ENCODE measurements around the gene CAMK2D.

Gene CAMK2D

GRCh38 chr4:113563691-113564378 lies 197.7 kb downstream of the CAMK2D start:
- H3K4me3 ChIP-seq (ENCODE audit: low read length in 2 of 2): no peak overlapping the region
- H2AFZ ChIP-seq (ENCODE audit: low read length): no peak overlapping the region
- H2BK120ac ChIP-seq (ENCODE audit: low read depth, low read length): no peak overlapping the region
- H3K27me3 ChIP-seq (ENCODE audit: control insufficient read depth in 3 of 3, insufficient read depth in 3 of 3, low read depth in 1 of 3, low read length in 3 of 3): no peaks in the 10 kb centered on the region
- no peaks in the 10 kb centered on the region for H3K79me1 ChIP-seq (ENCODE audit: low read depth, low read length)
- H3K18ac ChIP-seq (ENCODE audit: low read length): no peak overlapping the region
- no peak overlapping the region for H2BK5ac ChIP-seq (ENCODE audit: low read length)
- no peak overlapping the region for H2AK5ac ChIP-seq (ENCODE audit: low read depth, low read length)
- no peak overlapping the region for H4K91ac ChIP-seq (ENCODE audit: low read depth, low read length, poor library complexity)
- no peak overlapping the region for H3K9ac ChIP-seq (ENCODE audit: low read depth, low read length, poor library complexity)
- H2BK12ac ChIP-seq (ENCODE audit: low read length): no peak overlapping the region
- DNase-seq (ENCODE audit: low spot score): no peak
- H2BK15ac ChIP-seq (ENCODE audit: low read length): no peak overlapping the region
- no peak overlapping the region for H4K8ac ChIP-seq (ENCODE audit: low read depth, low read length)
- no peaks in the 10 kb centered on the region for H3K9me3 ChIP-seq (replicated peaks in 1 of 2; ENCODE audit: control insufficient read depth in 2 of 2, insufficient read depth in 1 of 2, low read depth in 1 of 2, low read length in 2 of 2)
- H3K27ac ChIP-seq (replicated peaks; ENCODE audit: low read length): no peak overlapping the region
- WGBS, 2 donors (ENCODE audit: extremely low coverage in 2 of 2, insufficient read length in 2 of 2, insufficient replicate concordance in 1 of 2): no CpG with 5 or more reads among the region's 5 CpGs
- H3K36me3 ChIP-seq (replicated peaks in 1 of 2; ENCODE audit: control insufficient read depth in 2 of 2, insufficient read depth in 2 of 2, low read length in 2 of 2): no peaks in the 10 kb centered on the region
- H3K4me2 ChIP-seq (ENCODE audit: insufficient read depth, low read length, poor library complexity, severe bottlenecking): no peak overlapping the region
- H3K23ac ChIP-seq (ENCODE audit: low read depth, low read length, poor library complexity): no peak overlapping the region
- H3K4ac ChIP-seq (ENCODE audit: low read length): no peak overlapping the region
- no peaks in the 10 kb centered on the region for H3K4me1 ChIP-seq (ENCODE audit: control insufficient read depth in 2 of 2, insufficient read depth in 1 of 2, low read depth in 1 of 2, low read length in 2 of 2)
- H3K14ac ChIP-seq (ENCODE audit: low read length): no peak overlapping the region

GRCh38 chr4:113561758-113562157 lies 199.8 kb downstream of the CAMK2D start:
- Histone ChIP-seq H2BK120ac (ENCODE audit: low read depth, low read length) (no peak overlapping the region), H4K8ac (ENCODE audit: low read depth, low read length) (no peak overlapping the region), H3K18ac (ENCODE audit: low read length) (no peak overlapping the region), H3K4ac (ENCODE audit: low read length) (no peak overlapping the region), H3K27me3 (ENCODE audit: control insufficient read depth in 3 of 3, insufficient read depth in 3 of 3, low read depth in 1 of 3, low read length in 3 of 3) (no peaks in the 10 kb centered on the region), H3K14ac (ENCODE audit: low read length) (no peak overlapping the region), H3K36me3 (replicated peaks in 1 of 2; ENCODE audit: control insufficient read depth in 2 of 2, insufficient read depth in 2 of 2, low read length in 2 of 2) (no peaks in the 10 kb centered on the region), H3K4me2 (ENCODE audit: insufficient read depth, low read length, poor library complexity, severe bottlenecking) (no peak overlapping the region), H4K91ac (ENCODE audit: low read depth, low read length, poor library complexity) (no peak overlapping the region), H3K9ac (ENCODE audit: low read depth, low read length, poor library complexity) (no peak overlapping the region), H2AK5ac (ENCODE audit: low read depth, low read length) (no peak overlapping the region), H2BK15ac (ENCODE audit: low read length) (no peak overlapping the region), H2BK5ac (ENCODE audit: low read length) (no peak overlapping the region), H3K79me1 (ENCODE audit: low read depth, low read length) (no peaks in the 10 kb centered on the region), H3K27ac (replicated peaks; ENCODE audit: low read length) (no peak overlapping the region), H3K23ac (ENCODE audit: low read depth, low read length, poor library complexity) (no peak overlapping the region), H3K4me3 (ENCODE audit: low read length in 2 of 2) (no peak overlapping the region), H3K4me1 (ENCODE audit: control insufficient read depth in 2 of 2, insufficient read depth in 1 of 2, low read depth in 1 of 2, low read length in 2 of 2) (no peaks in the 10 kb centered on the region), H2BK12ac (ENCODE audit: low read length) (no peak overlapping the region), H3K9me3 (replicated peaks in 1 of 2; ENCODE audit: control insufficient read depth in 2 of 2, insufficient read depth in 1 of 2, low read depth in 1 of 2, low read length in 2 of 2) (no peaks in the 10 kb centered on the region), H2AFZ (ENCODE audit: low read length) (no peak overlapping the region)
- no peak for DNase-seq (ENCODE audit: low spot score)
- no CpG with 5 or more reads among the region's 2 CpGs for WGBS, 2 donors (ENCODE audit: extremely low coverage in 2 of 2, insufficient read length in 2 of 2, insufficient replicate concordance in 1 of 2)

GRCh38 chr4:113561092-113561491 lies 200.4 kb downstream of the CAMK2D start:
- no peak overlapping the region for H3K4me3 ChIP-seq (ENCODE audit: low read length in 2 of 2)
- H3K23ac ChIP-seq (ENCODE audit: low read depth, low read length, poor library complexity): no peak overlapping the region
- no peaks in the 10 kb centered on the region for H3K79me1 ChIP-seq (ENCODE audit: low read depth, low read length)
- no peak overlapping the region for H2AFZ ChIP-seq (ENCODE audit: low read length)
- no peak overlapping the region for H4K91ac ChIP-seq (ENCODE audit: low read depth, low read length, poor library complexity)
- no peak overlapping the region for H3K27ac ChIP-seq (replicated peaks; ENCODE audit: low read length)
- H3K4ac ChIP-seq (ENCODE audit: low read length): no peak overlapping the region
- H2BK5ac ChIP-seq (ENCODE audit: low read length): no peak overlapping the region
- no peak overlapping the region for H3K9ac ChIP-seq (ENCODE audit: low read depth, low read length, poor library complexity)
- no peaks in the 10 kb centered on the region for H3K27me3 ChIP-seq (ENCODE audit: control insufficient read depth in 3 of 3, insufficient read depth in 3 of 3, low read depth in 1 of 3, low read length in 3 of 3)
- no peak overlapping the region for H4K8ac ChIP-seq (ENCODE audit: low read depth, low read length)
- H2AK5ac ChIP-seq (ENCODE audit: low read depth, low read length): no peak overlapping the region
- no peaks in the 10 kb centered on the region for H3K9me3 ChIP-seq (replicated peaks in 1 of 2; ENCODE audit: control insufficient read depth in 2 of 2, insufficient read depth in 1 of 2, low read depth in 1 of 2, low read length in 2 of 2)
- no peak overlapping the region for H3K4me2 ChIP-seq (ENCODE audit: insufficient read depth, low read length, poor library complexity, severe bottlenecking)
- no peak overlapping the region for H3K14ac ChIP-seq (ENCODE audit: low read length)
- no peaks in the 10 kb centered on the region for H3K36me3 ChIP-seq (replicated peaks in 1 of 2; ENCODE audit: control insufficient read depth in 2 of 2, insufficient read depth in 2 of 2, low read length in 2 of 2)
- DNase-seq (ENCODE audit: low spot score): no peak
- no peak overlapping the region for H3K18ac ChIP-seq (ENCODE audit: low read length)
- no peak overlapping the region for H2BK120ac ChIP-seq (ENCODE audit: low read depth, low read length)
- H2BK15ac ChIP-seq (ENCODE audit: low read length): no peak overlapping the region
- H2BK12ac ChIP-seq (ENCODE audit: low read length): no peak overlapping the region
- no peaks in the 10 kb centered on the region for H3K4me1 ChIP-seq (ENCODE audit: control insufficient read depth in 2 of 2, insufficient read depth in 1 of 2, low read depth in 1 of 2, low read length in 2 of 2)
- no CpG with 5 or more reads among the region's 2 CpGs for WGBS, 2 donors (ENCODE audit: extremely low coverage in 2 of 2, insufficient read length in 2 of 2, insufficient replicate concordance in 1 of 2)

- H3K18ac ChIP-seq (ENCODE audit: low read length): no peak overlapping the region
- no peak overlapping the region for H2AK5ac ChIP-seq (ENCODE audit: low read depth, low read length)
- H3K4me2 ChIP-seq (ENCODE audit: insufficient read depth, low read length, poor library complexity, severe bottlenecking): no peak overlapping the region
- H2BK15ac ChIP-seq (ENCODE audit: low read length): no peak overlapping the region
- H2AFZ ChIP-seq (ENCODE audit: low read length): no peak overlapping the region
- H4K8ac ChIP-seq (ENCODE audit: low read depth, low read length): no peak overlapping the region
- no peaks in the 10 kb centered on the region for H3K4me1 ChIP-seq (ENCODE audit: control insufficient read depth in 2 of 2, insufficient read depth in 1 of 2, low read depth in 1 of 2, low read length in 2 of 2)
- H3K27ac ChIP-seq (replicated peaks; ENCODE audit: low read length): no peak overlapping the region
- H2BK5ac ChIP-seq (ENCODE audit: low read length): no peak overlapping the region
- H3K4ac ChIP-seq (ENCODE audit: low read length): no peak overlapping the region
- no peak overlapping the region for H3K4me3 ChIP-seq (ENCODE audit: low read length in 2 of 2)
- H3K36me3 ChIP-seq (replicated peaks in 1 of 2; ENCODE audit: control insufficient read depth in 2 of 2, insufficient read depth in 2 of 2, low read length in 2 of 2): no peaks in the 10 kb centered on the region
- H3K14ac ChIP-seq (ENCODE audit: low read length): no peak overlapping the region
- no peaks in the 10 kb centered on the region for H3K27me3 ChIP-seq (ENCODE audit: control insufficient read depth in 3 of 3, insufficient read depth in 3 of 3, low read depth in 1 of 3, low read length in 3 of 3)
- no peak overlapping the region for H3K23ac ChIP-seq (ENCODE audit: low read depth, low read length, poor library complexity)
- no peak overlapping the region for H2BK120ac ChIP-seq (ENCODE audit: low read depth, low read length)
- no peak for DNase-seq (ENCODE audit: low spot score)
- H3K9ac ChIP-seq (ENCODE audit: low read depth, low read length, poor library complexity): no peak overlapping the region
- H3K9me3 ChIP-seq (replicated peaks in 1 of 2; ENCODE audit: control insufficient read depth in 2 of 2, insufficient read depth in 1 of 2, low read depth in 1 of 2, low read length in 2 of 2): no peaks in the 10 kb centered on the region
- H3K79me1 ChIP-seq (ENCODE audit: low read depth, low read length): no peaks in the 10 kb centered on the region
- no peak overlapping the region for H2BK12ac ChIP-seq (ENCODE audit: low read length)
- no peak overlapping the region for H4K91ac ChIP-seq (ENCODE audit: low read depth, low read length, poor library complexity)
Observed at GRCh38 chr4:113560579-113560978, 201.0 kb downstream of the CAMK2D start.
